ENCODE results near the gene HOXA9.

Gene HOXA9

GRCh38 chr7:27133409-27134231 lies 31.7 kb downstream of the HOXA9 start:
- DNase-seq (ENCODE audit: low read depth) = no peak
- no peak for TF ChIP-seq CTCF (conservative IDR thresholded peaks at IDR 0.05; ENCODE audit: low read length)
- no peak overlapping the region for H3K4me3 ChIP-seq (ENCODE audit: low read length)

DNA sequence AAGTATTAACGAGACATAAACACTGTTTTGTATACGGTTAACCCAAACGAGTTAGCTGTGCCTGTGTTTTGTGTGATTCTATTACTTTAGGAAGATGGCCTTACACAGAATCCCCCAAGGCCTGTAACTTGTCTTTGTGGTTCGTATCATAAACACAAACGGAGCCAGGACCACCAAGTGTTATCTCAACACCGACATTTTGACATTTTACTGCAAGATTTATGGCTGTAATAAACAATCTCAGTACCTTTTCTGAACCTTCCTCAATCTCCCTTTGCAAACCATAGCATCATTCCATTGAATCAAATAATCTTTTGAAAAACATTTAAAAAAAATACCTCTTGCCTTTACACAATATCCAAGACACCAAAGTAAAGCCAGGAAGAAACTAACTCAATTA lies 32.4 kb downstream of the HOXA9 start:
- no peak for TF ChIP-seq CTCF (conservative IDR thresholded peaks at IDR 0.05; ENCODE audit: low read length)
- DNase-seq (ENCODE audit: low read depth) = no peak
- no peak overlapping the region for H3K4me3 ChIP-seq (ENCODE audit: low read length)

GRCh38 chr7:27132214-27132613 lies 33.1 kb downstream of the HOXA9 start:
- H3K4me3 ChIP-seq (ENCODE audit: low read length) = no peak overlapping the region
- TF ChIP-seq CTCF (conservative IDR thresholded peaks at IDR 0.05; ENCODE audit: low read length) = no peak
- DNase-seq (ENCODE audit: low read depth) = no peak

DNA sequence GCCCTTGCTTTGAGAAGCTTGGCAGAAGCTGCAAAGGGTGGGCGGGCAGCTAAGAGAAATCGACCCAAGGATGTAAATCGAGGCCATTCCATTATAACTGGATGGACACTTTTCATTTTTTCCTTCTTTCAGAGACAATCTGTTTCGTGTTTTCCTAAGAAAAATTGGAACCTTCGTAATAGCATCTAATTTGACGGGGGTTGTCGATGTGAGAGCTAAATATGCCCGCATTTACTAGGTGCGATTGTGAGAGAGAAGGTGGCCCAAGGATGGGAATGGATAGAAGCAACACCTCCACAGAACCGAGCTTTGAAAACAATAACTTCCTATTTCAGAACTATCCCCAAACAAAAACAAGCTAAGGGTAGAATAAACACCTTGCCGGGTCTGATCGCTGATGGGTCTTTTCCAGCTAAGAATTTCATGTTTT lies 33.9 kb downstream of the HOXA9 start:
- no peak for TF ChIP-seq CTCF (conservative IDR thresholded peaks at IDR 0.05; ENCODE audit: low read length)
- H3K4me3 ChIP-seq (ENCODE audit: low read length) = peak overlapping the region; percentile 79

DNA sequence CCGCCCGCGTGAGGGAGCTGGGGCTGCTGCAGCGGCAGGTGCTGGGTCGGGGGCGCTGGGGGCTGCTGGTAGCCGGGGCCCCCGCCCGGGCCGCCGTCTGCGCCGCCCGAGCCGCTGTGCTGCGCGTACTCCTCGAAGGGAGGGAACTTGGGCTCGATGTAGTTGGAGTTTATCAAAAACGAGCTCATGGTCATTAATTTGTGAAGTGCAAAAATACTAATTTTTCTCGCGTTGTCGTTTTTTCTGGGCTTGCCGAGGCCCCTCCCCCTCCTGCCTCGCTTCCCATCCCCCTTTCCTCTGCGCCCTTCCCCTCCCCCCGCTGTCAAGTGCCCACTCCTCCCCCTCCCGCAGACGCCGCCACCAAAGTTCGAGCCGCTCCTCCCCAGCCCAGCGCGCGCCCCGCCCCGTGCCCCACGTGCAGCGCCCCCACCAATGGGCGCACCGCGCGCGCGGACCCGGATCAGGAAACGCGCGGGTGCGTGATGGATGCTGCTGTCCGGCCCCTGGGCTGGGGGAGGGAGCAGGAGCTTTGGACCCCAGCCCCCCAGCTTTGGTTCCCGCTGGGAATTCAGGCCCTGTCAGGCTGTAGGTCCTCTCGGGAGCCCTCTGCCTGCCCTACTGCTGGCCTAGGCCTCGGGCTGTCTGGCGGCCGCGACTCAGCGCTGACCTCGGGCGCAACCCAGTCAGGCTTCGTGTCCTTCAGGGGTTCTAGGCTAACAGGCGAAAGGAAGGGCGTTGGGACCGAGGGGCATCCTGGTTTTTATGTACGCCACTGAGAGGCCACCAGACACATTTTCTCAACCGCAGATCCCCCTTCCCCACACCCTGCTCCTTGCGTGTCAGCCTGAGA lies 34.6 kb downstream of the HOXA9 start, which contains the start of gene HOXA4:
Gene HOXA4 (minus strand): TSS at position 218 of the 850 bp plus-strand sequence. CDS start 24 bp downstream, at position 194.
- DNase-seq (ENCODE audit: low read depth) = peak; percentile 89
- peak within 1 kb of the TSS; percentile 79 for H3K4me3 ChIP-seq (ENCODE audit: low read length)
- no peak for TF ChIP-seq CTCF (conservative IDR thresholded peaks at IDR 0.05; ENCODE audit: low read length)

More for the DNA sequence above, 33.9 kb downstream of the HOXA9 start:
- DNase-seq (ENCODE audit: low read depth) = no peak

- no peak; the same call in 1 of the 2 replicates for TF ChIP-seq CTCF (conservative IDR thresholded peaks at IDR 0.05; ENCODE audit: low read length)
- peak; percentile 37 for DNase-seq (ENCODE audit: low read depth)
- H3K4me3 ChIP-seq (ENCODE audit: low read length) = peak overlapping the region; percentile 65
Observed at GRCh38 chr7:27129729-27130539, 35.4 kb downstream of the HOXA9 start.
